ENCODE results near the gene MYEOV. TPM values are rescaled to one million over a fixed set of nuclear protein-coding genes. Genes with fewer than 3 reads are reported as not detected.

The MYEOV gene
- polyA plus RNA-seq, 4 donors = 0.33 to 7.7 (median 4.3) TPM

DNA sequence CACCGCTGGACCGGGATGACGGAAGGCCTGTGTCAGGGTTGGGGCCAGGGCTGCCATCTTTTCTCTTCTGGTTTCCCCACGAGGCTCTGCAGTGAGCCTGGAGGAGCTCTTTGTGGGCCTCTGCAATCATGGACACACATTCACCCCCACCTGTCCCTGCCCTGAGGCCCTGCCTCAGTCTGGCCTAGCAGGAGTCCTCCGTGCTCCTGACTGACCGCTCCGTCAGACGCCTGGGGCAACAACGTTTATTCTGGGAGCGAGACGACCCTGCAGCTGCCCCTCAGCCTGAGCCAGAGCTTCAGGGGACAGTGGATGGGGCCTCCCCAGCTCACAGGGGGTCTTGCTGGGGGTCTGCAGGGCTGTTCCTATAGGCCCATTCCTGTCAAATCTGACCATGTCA, 8.2 kb upstream of the MYEOV start:
- DNase-seq (ENCODE audit: low read depth in 4 of 4, low spot score in 3 of 4) = no peak

DNA sequence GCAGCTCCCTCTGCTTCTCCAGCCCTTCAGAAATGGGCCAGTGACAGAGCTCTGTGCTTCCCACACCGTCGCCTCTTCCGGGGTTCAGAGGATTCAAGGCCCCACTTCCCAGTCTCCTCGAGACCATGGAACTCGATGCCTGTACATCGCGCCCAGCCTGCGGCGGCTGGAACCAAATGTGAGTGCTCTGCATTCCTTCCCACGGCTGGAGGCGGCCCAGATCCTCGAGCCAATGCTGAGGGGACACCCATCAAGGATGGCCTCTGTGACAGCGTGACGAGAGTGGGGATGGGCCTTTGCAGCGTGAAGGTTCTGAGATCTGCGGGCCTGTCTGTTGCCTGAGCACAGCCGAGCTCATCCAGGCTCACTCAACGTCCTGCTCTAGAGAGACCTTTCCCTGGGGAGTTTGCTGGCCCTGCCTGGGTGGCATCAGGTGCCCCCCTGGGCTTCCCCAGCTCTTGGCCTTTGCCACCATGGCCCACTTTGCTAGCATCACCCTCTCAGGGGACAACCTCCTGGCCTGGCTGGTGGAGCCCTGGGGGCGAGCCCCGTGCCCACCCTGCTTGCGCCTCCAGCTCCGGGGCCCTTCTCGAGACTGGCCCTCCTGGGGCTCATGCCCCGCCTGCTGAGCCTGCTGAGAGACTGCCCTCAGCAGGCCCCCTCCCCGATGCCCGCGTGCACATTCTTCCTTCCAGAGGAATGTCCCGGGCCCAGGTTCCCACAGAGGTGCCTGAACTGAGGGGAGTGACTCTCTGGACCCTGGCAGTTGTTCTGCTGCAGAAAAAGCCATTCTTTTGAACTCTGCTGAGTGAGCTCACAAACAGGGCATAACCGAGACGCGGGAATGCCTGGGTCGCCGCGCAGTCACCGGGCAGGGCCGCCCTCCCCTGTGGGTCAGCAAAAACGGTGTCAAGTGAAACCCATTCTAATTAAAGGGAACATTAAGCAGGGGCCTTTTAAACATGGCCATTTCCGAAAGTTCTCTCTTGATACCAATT, 7.3 kb upstream of the MYEOV start:
- DNase-seq (ENCODE audit: low read depth in 4 of 4, low spot score in 3 of 4) = peak in 2 of 4 donors; percentile 67 to 78

DNA sequence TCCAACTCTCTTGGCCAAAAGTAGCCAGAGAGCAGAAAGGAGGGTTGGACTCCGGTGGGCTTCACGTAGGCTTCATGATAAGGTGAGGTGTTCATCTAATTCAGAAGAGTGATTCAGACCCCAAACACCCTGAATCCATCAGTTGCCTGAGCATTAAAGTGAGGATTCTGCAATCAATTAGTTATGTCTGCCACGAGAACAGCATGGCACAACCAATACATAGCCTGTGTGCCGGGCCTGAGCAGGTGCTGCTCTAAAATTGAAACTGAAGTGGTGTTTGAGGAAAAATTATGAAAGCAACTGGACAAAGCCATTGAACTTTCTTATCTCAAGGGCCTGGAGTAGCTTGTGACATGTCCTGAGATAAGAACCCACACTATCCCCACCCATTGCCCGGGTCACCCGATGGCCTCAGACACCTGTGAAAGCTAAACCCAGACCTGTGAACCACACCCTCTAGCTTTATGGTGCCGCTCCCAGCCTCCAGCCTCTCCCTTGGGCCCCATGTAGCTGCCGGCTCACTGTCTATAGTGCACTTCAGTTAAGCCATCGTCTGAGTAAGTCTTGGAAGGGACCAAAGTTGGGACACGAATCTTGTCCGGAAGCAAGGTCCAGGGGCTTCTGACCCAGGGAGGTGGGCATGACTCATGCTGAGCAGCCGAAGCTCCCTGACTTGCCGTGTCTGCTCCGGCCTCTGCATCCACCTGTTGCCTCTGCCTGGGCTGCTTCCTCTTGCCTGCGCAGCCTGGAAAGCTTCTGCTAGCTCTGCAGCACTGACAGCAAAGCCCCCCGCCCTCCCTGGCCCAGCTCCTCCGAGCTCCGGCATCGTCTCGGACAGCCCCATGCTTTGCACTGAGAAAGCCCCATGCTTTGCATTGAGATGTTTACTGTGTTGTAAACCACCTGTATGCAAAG, 5.7 kb upstream of the MYEOV start:
- DNase-seq (ENCODE audit: low read depth in 4 of 4, low spot score in 3 of 4) = no peak

DNA sequence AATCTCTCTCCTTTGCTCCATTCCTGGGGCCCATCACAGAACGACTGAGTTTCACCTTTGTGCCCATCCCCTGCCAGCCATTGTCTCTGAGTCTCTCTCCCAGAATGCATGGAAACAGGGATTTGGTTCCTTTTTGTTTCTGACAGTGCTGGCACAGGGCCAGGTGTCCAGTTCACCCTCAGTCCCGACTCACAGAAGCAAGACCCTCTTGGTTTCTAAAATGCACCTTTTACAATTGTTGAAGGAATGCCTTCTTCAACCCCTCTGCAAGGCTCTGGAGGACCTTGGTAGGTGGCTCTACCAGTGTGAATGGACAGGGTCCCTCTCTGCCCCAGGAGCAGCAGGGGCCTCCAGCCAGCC, 5.1 kb upstream of the MYEOV start:
- DNase-seq (ENCODE audit: low read depth in 4 of 4, low spot score in 3 of 4) = no peak

DNA sequence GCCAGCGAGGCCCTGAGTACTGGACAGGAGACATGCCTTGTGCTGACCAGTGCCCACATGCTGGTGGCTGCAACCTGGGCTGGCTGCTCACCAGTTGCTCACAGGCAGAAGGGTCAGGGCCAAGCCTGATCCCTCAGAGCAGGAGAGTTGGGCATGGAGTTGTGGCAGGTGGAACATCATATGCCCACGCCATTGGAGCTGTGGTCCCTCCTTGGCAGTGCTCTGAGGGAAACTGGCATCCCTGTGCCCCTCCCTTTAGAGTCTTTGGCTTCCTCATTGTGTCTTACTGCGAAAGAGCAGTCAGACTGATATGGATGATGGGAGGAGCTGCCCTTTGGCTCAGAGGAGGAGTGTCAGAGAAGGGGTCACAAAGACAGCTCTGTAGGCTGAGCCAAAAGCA, 3.1 kb upstream of the MYEOV start:
- DNase-seq (ENCODE audit: low read depth in 4 of 4, low spot score in 3 of 4) = no peak

DNA sequence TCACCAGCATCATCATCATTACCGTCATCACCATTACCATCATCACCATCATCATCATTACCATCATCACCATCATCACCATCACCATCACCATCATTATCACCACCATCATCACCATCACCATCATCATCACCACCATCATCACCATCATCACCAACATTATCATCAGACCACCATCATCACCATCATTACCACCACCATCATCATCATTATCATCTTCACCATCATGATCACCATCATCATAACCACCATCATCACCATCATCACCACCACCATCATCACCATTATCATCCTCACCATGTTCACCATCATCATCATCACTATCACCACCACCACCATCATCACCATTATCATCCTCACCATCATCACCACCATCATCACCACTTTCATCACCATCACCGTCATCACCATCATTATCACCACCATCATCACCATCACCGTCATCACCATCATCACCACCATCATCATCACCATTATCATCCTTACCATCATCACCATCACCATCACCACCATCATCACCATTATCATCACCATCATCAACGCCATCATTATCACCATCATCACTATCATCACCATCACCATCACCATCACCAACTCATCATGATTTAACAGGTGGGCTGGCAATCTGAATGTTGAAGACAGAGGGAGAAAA, 2.4 kb upstream of the MYEOV start:
- no peak for DNase-seq (ENCODE audit: low read depth in 4 of 4, low spot score in 3 of 4)

DNA sequence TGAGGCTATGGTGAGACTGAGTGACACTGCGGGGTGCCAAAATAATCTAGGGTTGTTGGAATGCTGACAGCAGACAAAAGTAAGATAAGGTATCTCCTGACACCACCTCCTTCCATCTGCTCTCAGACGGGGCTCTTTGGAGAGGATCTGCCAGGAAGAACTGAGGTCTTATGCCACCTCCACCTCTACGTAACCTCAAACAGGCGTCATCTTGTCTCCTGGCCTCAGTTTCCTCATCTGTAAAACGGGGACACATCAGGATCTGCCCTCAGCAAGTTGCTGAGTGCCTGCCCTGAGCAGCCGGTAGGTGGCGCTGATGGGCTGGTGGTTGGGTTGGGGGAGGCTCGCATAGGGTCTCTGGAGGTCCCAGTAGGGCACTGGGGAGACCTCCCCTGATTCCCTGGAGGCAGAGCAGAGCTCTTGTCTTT, 1.7 kb upstream of the MYEOV start:
- DNase-seq (ENCODE audit: low read depth in 4 of 4, low spot score in 3 of 4) = no peak

DNA sequence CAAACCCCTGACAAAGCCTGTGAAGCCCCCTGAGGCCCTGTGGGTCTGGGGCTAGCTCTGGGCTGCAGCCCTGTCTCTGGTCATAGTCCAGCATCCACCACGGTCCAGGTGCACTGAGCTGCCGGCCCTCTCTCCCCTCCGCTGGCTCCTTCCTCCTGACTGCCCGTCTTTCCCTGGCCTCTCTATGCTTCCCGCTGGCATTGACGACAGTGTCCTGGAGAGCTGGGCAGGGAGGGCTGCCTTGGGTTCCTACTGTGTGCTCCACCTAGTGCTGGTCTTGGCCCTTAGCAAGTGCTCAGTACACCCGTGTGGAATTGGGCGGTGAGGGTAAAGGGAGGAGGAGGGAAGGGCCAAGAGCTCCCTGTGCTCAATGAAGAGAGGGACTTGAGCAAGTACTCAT, 868 bp upstream of the MYEOV start:
- no peak for DNase-seq (ENCODE audit: low read depth in 4 of 4, low spot score in 3 of 4)

DNA sequence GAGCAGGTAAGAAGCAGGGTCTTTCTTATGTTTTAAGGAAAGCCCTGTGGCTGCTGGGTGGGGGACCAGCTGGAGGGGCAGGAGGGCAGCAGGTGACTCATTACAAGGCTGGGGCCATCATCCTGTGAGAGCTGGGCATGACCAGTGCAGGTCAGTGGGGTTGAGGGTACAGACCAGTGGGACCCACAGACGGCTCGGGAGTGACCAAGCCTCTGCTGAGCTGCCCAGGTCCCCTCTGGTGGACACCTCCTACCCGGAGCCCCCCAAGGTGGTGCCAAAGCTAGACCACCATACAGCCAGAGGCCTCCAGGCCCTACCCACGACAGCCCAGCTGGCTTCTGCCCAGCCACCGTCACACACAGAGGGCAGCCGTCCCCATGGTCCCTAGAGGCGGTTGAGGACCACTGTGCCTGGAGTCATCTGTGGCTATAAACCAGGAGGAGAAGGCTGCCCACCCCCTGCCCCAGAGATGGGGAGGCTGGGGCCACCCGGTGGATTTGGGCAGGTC, 670 bp downstream of the MYEOV start:
- no peak for DNase-seq (ENCODE audit: low read depth in 4 of 4, low spot score in 3 of 4)

DNA sequence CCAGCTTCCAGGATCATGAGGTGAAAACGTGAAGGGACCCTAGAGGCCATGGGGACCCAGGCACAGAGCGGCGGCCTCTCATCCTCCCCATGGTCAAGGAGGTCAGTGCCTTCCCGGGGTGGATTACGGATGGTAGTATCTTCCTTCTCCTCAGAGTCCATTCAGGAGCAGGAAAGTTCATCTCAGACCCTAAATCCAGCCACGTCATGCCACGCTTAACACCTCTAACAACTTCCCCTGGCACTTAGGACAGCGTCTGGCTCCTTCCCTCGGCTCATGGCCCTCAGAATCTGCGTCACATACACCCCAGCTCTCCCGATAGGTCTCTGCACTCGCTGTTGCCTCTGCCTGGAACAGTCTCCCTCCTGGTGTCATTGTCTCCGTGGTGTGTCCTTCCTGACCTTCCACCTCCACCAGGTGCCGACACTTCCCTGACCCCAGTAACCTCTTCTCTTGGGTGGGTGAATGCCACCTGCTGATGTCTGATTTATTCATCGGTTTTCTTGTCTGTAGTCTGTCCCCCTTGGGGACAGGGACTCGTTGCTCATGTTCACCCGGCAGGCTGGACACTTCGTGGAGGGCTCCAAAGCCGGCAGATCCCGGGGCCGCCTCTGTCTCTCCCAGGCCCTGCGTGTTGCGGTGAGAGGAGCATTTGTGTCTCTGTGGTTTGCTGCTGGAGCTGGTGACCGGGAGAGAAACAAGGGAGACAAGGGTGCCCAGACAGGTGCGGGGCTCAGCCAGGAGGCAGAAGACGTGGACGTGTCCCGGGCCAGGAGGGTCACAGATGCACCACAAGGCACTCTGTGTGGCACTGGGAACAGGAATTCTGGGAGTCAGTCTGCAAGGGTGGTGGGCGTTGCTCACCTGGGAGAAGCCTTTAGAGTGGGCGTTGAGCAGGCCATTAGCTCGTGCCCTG, 1.4 kb downstream of the MYEOV start:
- DNase-seq (ENCODE audit: low read depth in 4 of 4, low spot score in 3 of 4) = no peak

DNA sequence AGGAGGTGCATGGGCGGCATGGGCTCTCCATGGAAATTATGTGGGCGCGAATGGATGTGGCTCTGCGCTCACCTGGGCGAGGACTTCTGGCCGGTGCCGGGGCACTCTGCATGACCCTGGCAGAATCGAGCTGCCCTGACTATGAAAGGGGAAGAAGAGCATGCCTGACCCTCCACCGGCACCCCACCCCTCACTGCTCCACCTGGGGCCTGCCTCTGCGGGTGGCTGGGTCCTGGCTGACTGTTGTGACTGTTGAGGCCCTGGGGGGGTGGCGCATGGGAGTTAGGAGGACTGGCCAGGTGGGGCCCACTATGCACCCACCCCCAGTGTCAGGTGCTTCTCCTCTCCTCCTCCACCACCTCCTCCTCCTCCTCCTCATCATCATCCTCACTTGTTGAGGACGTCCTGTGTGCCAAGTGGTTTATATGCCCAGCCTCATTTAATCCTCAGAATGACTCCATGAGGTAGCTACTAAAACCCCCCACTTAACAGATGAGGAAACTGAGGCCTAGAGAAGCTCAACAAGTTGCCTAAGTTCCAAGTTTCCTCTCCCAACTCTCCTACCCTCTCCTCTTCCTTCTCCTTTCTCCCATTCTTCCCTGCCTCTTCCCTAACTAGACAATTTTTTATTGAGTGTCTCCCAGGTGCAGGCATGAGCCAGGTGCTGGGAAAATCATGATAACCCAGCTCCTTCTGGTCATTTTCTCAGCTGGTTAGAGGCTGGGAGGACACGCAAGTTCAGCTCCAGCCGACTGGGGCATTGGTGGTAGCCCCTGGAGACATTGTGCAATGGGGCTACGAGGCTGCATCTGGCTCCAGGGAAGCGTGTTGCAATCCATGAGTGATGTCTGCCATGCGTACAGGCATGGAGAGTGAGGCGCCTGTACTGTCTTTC, 2.3 kb downstream of the MYEOV start:
- DNase-seq (ENCODE audit: low read depth in 4 of 4, low spot score in 3 of 4) = no peak

DNA sequence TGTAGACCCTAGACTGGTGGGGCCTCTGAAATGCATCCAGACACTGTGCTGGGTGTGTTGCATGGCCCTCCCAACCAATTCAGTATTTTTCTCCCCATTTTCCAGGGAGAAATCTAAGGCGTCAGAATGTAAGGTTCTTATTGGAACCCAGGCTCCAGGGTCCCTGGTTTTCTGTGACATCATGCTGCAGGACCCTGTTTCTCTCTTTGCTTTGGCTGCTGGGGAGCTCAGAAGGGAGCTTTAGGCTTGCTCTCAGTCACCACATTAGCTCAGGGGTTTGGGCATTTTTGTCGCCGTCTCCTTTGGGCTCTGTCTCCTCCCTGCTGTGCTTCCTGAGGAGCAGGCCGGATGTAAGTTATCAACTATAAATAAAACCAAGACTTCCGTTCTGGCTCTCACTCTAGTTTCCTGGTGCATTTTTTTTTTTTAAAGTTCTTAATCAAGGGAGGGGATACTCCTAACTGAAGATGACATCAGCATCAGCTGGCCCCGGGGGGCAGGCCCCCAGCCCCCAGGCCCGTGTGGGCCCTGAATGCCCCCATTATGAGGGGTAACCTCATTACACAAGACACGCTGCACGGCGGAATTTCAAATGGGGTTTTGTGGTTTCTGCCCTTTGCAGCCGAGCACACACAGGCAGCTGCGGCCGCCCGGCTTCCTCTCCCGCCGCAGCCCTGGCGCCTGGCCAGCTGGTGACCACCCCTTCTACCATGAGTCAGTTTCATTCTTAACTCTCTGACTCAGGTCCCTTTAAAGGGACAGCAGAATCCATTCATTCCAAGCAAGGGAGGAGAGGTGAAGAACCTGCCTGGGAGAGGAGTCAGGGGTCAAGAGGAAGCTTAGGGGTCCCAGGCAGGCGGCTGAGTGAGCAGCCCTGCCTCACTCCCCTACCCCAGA, 3.2 kb downstream of the MYEOV start:
- DNase-seq (ENCODE audit: low read depth in 4 of 4, low spot score in 3 of 4) = peak; percentile 75 to 84 (median 80)

DNA sequence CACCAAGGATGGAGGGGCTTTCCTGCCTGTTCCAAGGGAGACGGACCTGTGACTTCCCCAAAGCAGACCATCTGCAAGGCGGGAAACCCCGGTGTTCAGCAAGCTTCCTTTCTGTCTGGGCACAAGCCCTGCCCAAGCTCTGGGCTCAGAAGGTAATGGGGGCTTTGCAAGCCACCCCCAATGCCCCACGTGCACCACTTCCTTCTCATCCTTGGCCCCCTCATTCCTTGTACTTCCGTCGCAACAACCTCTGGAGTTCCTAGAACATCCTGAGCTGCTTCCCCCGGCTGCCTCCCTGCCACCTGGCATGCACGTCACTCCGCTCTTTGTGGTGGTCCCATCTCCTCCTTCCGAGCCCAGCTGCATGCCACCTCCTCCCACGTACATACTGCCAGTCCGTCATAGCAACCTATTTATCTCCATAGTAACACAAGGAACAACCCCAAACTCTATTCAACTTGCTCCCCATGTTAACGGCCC, 3.9 kb downstream of the MYEOV start:
- DNase-seq (ENCODE audit: low read depth in 4 of 4, low spot score in 3 of 4) = no peak

DNA sequence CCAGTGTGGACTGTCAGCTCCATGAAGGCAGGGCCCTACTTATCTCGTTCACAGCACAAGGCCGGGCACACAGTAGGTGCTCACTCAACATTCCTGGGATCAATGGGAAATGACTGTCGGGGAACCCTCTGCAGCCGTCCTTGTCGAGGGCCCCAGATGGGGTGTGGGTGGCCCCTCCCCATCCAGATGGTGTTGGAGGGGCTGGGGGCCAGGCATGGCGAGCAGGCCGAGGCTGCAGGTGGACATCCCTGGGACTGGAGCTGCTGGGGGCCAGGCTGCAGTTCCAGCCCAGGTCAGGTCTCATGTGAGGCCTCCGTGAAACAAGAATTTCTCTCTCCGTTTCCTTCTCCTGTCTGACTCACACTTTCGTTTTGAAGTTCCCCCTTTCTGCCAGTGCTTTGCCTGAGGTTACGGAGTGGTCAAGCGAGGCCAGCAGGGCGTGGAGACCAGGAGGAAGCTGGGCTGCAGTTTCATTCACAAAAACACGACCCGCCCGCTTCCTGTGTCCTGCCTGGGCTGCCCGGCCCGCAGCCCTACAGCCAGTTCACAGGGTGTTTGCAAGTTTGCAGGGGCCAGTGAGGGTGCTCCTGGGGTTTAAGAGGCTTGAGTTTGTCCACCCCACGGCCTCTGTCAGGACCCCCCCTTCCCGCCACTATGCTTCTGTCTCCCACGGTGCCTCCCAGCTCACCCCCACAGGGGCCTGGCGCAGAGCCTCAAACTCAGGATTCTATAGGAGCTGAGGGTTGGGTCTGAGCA, 4.5 kb downstream of the MYEOV start:
- no peak for DNase-seq (ENCODE audit: low read depth in 4 of 4, low spot score in 3 of 4)

DNA sequence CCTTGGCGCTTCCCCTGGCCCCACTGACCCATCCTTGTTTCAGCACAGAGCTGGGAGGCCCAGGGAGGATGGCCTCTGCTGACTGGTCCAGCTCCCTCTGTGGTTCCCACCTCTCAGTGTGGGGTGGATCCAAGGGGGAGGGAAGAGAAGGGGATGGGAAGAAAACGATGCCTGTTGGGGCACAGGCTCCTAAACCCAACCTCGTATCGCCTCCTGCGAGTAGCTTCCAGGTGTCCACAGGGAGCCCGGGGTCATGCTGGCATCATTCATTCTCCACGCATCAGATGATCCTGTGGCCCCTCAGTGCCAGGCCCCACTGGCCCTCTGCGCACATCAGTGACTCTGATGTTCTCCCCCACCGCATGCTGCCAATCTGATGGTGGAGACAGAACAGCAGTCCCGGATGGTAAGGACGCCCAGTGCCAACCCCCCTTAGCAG, 5.1 kb downstream of the MYEOV start:
- no peak for DNase-seq (ENCODE audit: low read depth in 4 of 4, low spot score in 3 of 4)

DNA sequence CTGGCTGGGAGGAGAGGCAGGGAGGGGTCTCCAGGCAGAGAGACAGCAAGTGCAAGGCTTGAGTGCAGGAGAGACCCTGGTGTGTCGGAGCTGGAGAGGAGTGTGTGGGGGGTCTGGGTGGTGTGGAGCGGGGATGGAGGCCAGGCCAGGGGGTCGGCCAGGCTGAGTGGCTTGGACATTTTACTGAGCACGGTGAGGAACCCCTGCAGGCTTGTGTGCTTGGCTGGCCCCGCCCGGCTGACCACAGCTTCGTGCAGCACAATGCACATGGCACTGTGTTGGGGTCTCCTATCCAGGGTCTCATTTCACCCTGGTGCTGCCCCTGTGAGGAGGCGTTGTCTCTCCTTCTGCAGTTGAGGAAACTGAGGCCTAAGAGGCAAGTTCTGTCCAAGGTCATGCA, 5.6 kb downstream of the MYEOV start:
- DNase-seq (ENCODE audit: low read depth in 4 of 4, low spot score in 3 of 4) = no peak
